K562 (cell line): Measurements from ENCODE around the gene TMEM184B. TPM values are rescaled to one million over a fixed set of nuclear protein-coding genes. Genes with fewer than 3 reads are reported as not detected.

Experiments used
- BHLHE40 ChIP-seq: IDR thresholded peaks from 2 replicates; pipeline ENCODE4 v1.6.1; 2011; ENCODE audit warnings: low read length, improper control_type of control experiment
- CBFA2T3 ChIP-seq: fragments of 450-650 bp; IDR thresholded peaks from 2 replicates; pipeline ENCODE4 v1.6.1; 2017
- ELF4 ChIP-seq: fragments of 450-650 bp; formaldehyde crosslinking; IDR thresholded peaks from 2 replicates; pipeline ENCODE4 v1.4.0; 2022; ENCODE audit warnings: missing genetic modification characterization
- FOXP1 ChIP-seq: sonication (generic); formaldehyde crosslinking; IDR thresholded peaks from 2 replicates; pipeline ENCODE4 v1.8.0; 2022; ENCODE audit warnings: mild to moderate bottlenecking, missing genetic modification reagents
- HDAC1 ChIP-seq, 2 experiments: fragments of 450-650 bp; IDR thresholded peaks; 2 replicates each; pipeline ENCODE4 v1.6.1; 2016 to 2017; ENCODE audit warnings: inconsistent platforms in 1 of 2, mild to moderate bottlenecking in 1 of 2, moderate library complexity in 1 of 2
- MCM2 ChIP-seq: fragments of 450-650 bp; IDR thresholded peaks from 2 replicates; pipeline ENCODE4 v1.6.1; 2017; ENCODE audit warnings: low read depth, mild to moderate bottlenecking
- MYBL2 ChIP-seq, 2 experiments: fragments of 450-650 bp in 1 of 2; sonication (generic) in 1 of 2; formaldehyde crosslinking in 1 of 2; IDR thresholded peaks; 2 replicates each; pipeline versions ENCODE4 v1.6.1 to v1.8.1; 2017 to 2022; ENCODE audit warnings: borderline replicate concordance in 1 of 2, inconsistent platforms in 1 of 2, low read depth in 1 of 2, mild to moderate bottlenecking in 1 of 2, missing genetic modification reagents in 1 of 2, moderate library complexity in 1 of 2
- NFATC3 ChIP-seq: fragments of 450-650 bp; IDR thresholded peaks from 2 replicates; pipeline ENCODE4 v1.6.1; 2017; ENCODE audit warnings: mild to moderate bottlenecking
- XRCC4 ChIP-seq: IDR thresholded peaks from one replicate; pipeline ENCODE4 v1.6.1; 2011; ENCODE audit not compliant: insufficient read depth, insufficient read length; ENCODE audit errors: extremely low read depth
- polyA plus RNA-seq, 8 experiments: library from polyadenylated mRNA; depleted of rRNA in 4 of 8; stranded (reverse) in 5 of 8; unstranded in 3 of 8; fragments of >200 nt; fragmentation: Nextera tagmentation in 2 of 8; fragmentation: Illumina TruSeq in 1 of 8; extraction: Ambion mirVana in 2 of 8; extraction: Trizol in 1 of 8; gene quantifications; 2 replicates each; pipeline versions ENCODE4 v1.2.1 to v1.2.3, GENCODE V29; 2011 to 2014; ENCODE audit warnings: inconsistent platforms in 1 of 8, missing spikeins in 1 of 8
- total RNA-seq, 7 experiments: library from RNA; depleted of rRNA in 6 of 7; stranded (reverse); fragments of >200 nt in 6 of 7; fragmentation: Illumina TruSeq in 2 of 7; extraction: Trizol in 2 of 7; gene quantifications; 2 replicates each; pipeline versions ENCODE4 v1.2.1 to v1.2.3, GENCODE V29; 2011 to 2021; ENCODE audit warnings: low replicate concordance in 1 of 7
- TF ChIP-seq, protein P1 (sequence below): fragments of 150-350 bp; IDR thresholded peaks from 2 replicates; pipeline ENCODE4 v1.6.1; 2014; ENCODE audit warnings: low read depth, mild to moderate bottlenecking, low read length, borderline replicate concordance

TMEM184B gene
- total and polyA plus RNA-seq, 9 of the 15 experiments (the other 6 are each of a cell fraction or from before 2014, with no cell fraction given), result 0.31 to 25.1 (median 6.2) TPM

DNA sequence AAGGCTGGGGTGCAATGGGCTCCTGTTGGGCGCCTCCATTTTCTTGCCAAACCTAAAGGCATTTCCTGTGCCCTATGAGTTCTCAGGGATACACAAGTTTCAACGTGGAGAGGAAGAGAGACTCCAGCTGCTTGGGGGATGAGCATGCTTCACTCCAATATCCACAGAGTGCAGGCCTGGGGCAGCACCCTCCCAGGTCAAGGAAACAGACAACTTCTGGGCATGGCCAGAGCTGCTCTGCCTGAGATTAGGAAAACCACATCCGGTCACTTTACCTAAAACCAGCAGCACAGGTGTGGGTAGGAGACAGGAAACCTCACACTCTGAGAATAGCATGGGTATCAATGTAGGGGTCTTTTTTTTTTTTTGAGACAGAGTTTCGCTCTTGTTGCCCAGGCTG lies 28.7 kb downstream of the TMEM184B start (continued):
- TF ChIP-seq NFATC3, result no peak
- TF ChIP-seq, protein P1, sequence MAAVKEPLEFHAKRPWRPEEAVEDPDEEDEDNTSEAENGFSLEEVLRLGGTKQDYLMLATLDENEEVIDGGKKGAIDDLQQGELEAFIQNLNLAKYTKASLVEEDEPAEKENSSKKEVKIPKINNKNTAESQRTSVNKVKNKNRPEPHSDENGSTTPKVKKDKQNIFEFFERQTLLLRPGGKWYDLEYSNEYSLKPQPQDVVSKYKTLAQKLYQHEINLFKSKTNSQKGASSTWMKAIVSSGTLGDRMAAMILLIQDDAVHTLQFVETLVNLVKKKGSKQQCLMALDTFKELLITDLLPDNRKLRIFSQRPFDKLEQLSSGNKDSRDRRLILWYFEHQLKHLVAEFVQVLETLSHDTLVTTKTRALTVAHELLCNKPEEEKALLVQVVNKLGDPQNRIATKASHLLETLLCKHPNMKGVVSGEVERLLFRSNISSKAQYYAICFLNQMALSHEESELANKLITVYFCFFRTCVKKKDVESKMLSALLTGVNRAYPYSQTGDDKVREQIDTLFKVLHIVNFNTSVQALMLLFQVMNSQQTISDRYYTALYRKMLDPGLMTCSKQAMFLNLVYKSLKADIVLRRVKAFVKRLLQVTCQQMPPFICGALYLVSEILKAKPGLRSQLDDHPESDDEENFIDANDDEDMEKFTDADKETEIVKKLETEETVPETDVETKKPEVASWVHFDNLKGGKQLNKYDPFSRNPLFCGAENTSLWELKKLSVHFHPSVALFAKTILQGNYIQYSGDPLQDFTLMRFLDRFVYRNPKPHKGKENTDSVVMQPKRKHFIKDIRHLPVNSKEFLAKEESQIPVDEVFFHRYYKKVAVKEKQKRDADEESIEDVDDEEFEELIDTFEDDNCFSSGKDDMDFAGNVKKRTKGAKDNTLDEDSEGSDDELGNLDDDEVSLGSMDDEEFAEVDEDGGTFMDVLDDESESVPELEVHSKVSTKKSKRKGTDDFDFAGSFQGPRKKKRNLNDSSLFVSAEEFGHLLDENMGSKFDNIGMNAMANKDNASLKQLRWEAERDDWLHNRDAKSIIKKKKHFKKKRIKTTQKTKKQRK, result no peak
- TF ChIP-seq MCM2, result no peak
- no peak for TF ChIP-seq MYBL2 (IDR thresholded peaks at IDR 0.05; ENCODE audit: low read depth)
- TF ChIP-seq MYBL2 (CRISPR knock-in tag; IDR thresholded peaks at IDR 0.05; ENCODE audit: borderline replicate concordance), result no peak
- TF ChIP-seq XRCC4, result no peak
- no peak for TF ChIP-seq ELF4 (CRISPR knock-in tag)
- TF ChIP-seq FOXP1, result no peak
- no peak for TF ChIP-seq HDAC1 (IDR thresholded peaks at IDR 0.05)
- no peak for TF ChIP-seq BHLHE40
- peak; percentile 59 for TF ChIP-seq CBFA2T3
